ENCODE results near the gene STYXL1.
"Not testable (repeated sequence)": the region's sequence is repeated elsewhere in the genome, so short reads cannot be mapped to it uniquely, and the experiment has no call there.

STYXL1 gene

GRCh38 chr7:76063114-76063513 lies 15.3 kb upstream of the STYXL1 start:
- DNase-seq (ENCODE audit: insufficient read length), result no peak
- FAIRE-seq, result no peak
- no peak for TF ChIP-seq POLR2AphosphoS5 (IDR thresholded peaks at IDR 0.05; ENCODE audit: low read depth, low read length)
- TF ChIP-seq POLR2A (IDR thresholded peaks at IDR 0.05; ENCODE audit: low read depth, low read length), result no peak
- no peak for TF ChIP-seq TAF1 (IDR thresholded peaks at IDR 0.05; ENCODE audit: borderline replicate concordance, low read depth, low read length)

DNA sequence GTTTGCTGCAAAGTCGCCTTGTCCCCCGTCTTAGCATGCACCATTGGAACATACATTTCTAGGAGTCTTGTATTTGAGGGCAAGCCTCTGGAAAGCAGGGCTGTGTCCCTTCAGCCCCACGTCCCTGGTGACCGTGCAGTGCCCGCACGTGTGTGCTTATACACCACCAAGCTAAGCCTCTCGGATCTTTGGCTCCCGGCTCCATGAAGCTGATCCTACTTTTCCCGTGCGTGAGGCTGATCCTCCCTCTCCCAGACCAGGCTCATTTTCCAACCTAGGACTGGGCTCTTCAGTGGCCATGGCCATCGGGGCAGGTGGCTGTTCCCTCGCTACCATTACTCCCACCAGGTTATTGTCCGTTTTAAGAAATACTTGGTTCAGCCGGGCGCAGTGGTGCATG lies 14.5 kb upstream of the STYXL1 start:
- no peak for FAIRE-seq
- DNase-seq (ENCODE audit: insufficient read length), result no peak
- TF ChIP-seq POLR2A (IDR thresholded peaks at IDR 0.05; ENCODE audit: low read depth, low read length) (no peak), TAF1 (IDR thresholded peaks at IDR 0.05; ENCODE audit: borderline replicate concordance, low read depth, low read length) (no peak), POLR2AphosphoS5 (IDR thresholded peaks at IDR 0.05; ENCODE audit: low read depth, low read length) (no peak)

DNA sequence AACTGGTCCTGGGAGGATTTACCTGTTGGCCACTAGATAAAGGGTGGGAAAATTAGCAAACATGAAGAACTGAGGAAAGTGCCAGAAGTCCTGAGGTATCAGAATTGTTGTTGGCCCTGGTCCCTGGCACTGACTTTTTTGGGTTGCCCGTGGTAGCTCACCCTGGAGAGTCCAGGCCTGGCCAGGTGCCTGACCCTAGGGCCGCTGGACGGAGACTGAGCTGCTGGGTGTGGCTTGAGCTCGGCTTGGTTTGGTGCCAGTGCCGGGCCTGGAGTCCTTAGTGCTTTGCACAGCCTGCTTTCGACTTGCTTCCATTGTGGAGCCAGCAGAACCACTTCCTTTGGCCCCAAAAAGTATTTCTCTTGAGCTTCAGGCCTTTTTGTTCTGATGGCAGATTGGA lies 13.0 kb upstream of the STYXL1 start:
- DNase-seq (ENCODE audit: insufficient read length), result no peak
- FAIRE-seq, result no peak
- TF ChIP-seq POLR2AphosphoS5 (IDR thresholded peaks at IDR 0.05; ENCODE audit: low read depth, low read length) (no peak), POLR2A (IDR thresholded peaks at IDR 0.05; ENCODE audit: low read depth, low read length) (no peak), TAF1 (IDR thresholded peaks at IDR 0.05; ENCODE audit: borderline replicate concordance, low read depth, low read length) (no peak)

- FAIRE-seq; DNase-seq (ENCODE audit: insufficient read length): not testable (repeated sequence)
These were observed 10.9 kb upstream of the STYXL1 start for GRCh38 chr7:76058745-76059144.

GRCh38 chr7:76057813-76058145 lies 10.0 kb upstream of the STYXL1 start:
- FAIRE-seq (no peak), DNase-seq (ENCODE audit: insufficient read length) (no peak)
- TF ChIP-seq POLR2A (IDR thresholded peaks at IDR 0.05; ENCODE audit: low read depth, low read length), result no peak

DNA sequence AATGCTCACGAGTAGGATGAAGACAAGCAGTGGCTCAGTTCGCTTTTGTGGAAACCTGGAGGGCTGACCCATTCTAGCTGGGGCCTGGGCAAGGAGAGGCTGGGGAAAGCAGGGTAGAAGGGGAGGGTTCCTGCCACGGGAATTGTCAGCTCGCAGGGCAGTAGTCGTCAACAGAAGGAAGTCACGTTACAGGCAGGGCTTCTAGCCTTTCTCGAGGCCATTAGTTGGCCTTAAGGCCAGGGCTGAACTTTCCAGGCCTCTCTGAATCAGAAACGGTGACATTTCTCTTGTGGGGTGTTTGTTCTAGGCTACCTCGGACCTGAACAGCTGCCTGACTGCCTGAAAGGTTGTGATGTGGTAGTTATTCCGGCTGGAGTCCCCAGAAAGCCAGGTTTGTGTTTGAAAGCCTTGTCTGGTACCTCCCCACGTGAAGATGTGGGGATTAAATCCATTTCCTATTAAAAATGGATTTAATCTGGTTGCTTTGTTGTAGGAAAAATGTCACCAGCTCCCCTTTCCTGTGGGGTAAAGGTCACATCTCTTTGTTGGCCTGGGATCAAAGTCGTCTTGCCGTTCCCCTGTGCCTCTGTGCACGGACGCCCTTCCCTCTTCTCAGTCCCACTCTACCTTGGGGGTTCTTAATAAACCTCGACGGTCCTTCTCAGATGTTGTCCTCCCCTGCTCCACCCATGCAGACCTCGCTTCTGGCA lies 9.5 kb upstream of the STYXL1 start:
- TF ChIP-seq POLR2AphosphoS5 (IDR thresholded peaks at IDR 0.05; ENCODE audit: low read depth, low read length) (no peak), POLR2A (IDR thresholded peaks at IDR 0.05; ENCODE audit: low read depth, low read length) (no peak), TAF1 (IDR thresholded peaks at IDR 0.05; ENCODE audit: borderline replicate concordance, low read depth, low read length) (no peak)
- FAIRE-seq, result no peak
- DNase-seq (ENCODE audit: insufficient read length), result no peak

DNA sequence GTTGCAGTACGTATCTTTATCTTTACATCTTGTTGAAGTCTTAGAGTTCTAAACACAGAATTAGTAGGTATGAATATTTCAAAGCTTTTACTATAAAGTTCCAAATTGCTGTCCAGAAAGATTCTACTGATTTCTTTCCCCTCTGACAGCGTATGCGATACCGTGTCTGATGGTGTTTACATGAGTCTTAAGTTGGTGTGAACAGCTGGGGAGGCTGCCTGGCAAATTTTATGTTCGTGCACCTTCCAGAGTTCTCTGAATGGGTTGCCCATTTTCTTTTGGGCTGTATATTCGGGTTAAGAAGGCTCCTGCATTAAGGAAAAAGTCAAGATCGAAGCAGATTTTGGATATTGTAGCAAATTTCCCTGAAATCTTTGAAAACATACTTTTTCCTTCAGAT lies 8.4 kb upstream of the STYXL1 start:
- no peak for FAIRE-seq
- no peak for DNase-seq (ENCODE audit: insufficient read length)
- TF ChIP-seq TAF1 (IDR thresholded peaks at IDR 0.05; ENCODE audit: borderline replicate concordance, low read depth, low read length) (no peak), POLR2A (IDR thresholded peaks at IDR 0.05; ENCODE audit: low read depth, low read length) (no peak), POLR2AphosphoS5 (IDR thresholded peaks at IDR 0.05; ENCODE audit: low read depth, low read length) (no peak)

GRCh38 chr7:76054123-76055120 lies 6.6 kb upstream of the STYXL1 start:
- FAIRE-seq (no peak), DNase-seq (ENCODE audit: insufficient read length) (no peak)
- TF ChIP-seq POLR2A (IDR thresholded peaks at IDR 0.05; ENCODE audit: low read depth, low read length), result peak; percentile 32; the same call in 1 of the 2 replicates
- no peak for TF ChIP-seq POLR2AphosphoS5 (IDR thresholded peaks at IDR 0.05; ENCODE audit: low read depth, low read length)

DNA sequence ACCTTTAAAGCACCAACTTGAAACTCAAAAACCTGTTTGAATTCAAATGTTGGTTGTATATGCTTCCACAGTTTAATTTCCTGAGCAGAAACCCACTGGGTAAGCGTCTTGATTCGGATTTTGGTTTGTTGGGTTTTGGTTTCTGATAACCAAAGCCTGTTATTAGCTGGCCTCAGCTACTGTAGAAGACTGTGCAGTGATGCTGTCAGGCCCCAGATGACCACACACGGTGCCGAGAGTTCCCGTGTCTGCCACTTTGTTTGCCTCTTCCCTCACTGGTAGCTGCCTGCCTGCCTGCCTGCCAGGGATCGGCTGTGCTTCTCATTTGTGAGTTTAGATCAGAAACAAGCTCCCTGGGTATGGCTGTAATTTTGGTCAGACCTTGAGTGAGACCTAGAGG lies 5.7 kb upstream of the STYXL1 start:
- no peak for TF ChIP-seq POLR2A (IDR thresholded peaks at IDR 0.05; ENCODE audit: low read depth, low read length)
- TF ChIP-seq POLR2AphosphoS5 (IDR thresholded peaks at IDR 0.05; ENCODE audit: low read depth, low read length), result no peak
- TF ChIP-seq TAF1 (IDR thresholded peaks at IDR 0.05; ENCODE audit: borderline replicate concordance, low read depth, low read length), result no peak
- no peak for DNase-seq (ENCODE audit: insufficient read length)

GRCh38 chr7:76052681-76053080 lies 4.9 kb upstream of the STYXL1 start:
- not testable (repeated sequence) for DNase-seq (ENCODE audit: insufficient read length); FAIRE-seq

More for the DNA sequence above, 5.7 kb upstream of the STYXL1 start:
- no peak for FAIRE-seq

- TF ChIP-seq TAF1 (IDR thresholded peaks at IDR 0.05; ENCODE audit: borderline replicate concordance, low read depth, low read length), result no peak
- TF ChIP-seq POLR2A (IDR thresholded peaks at IDR 0.05; ENCODE audit: low read depth, low read length), result no peak
- TF ChIP-seq POLR2AphosphoS5 (IDR thresholded peaks at IDR 0.05; ENCODE audit: low read depth, low read length), result no peak
- no peak for DNase-seq (ENCODE audit: insufficient read length)
- FAIRE-seq, result no peak
These were observed 4.0 kb upstream of the STYXL1 start for GRCh38 chr7:76051840-76052239.

GRCh38 chr7:76050545-76050944 lies 2.7 kb upstream of the STYXL1 start:
- TF ChIP-seq TAF1 (IDR thresholded peaks at IDR 0.05; ENCODE audit: borderline replicate concordance, low read depth, low read length) (no peak), POLR2AphosphoS5 (IDR thresholded peaks at IDR 0.05; ENCODE audit: low read depth, low read length) (no peak), POLR2A (IDR thresholded peaks at IDR 0.05; ENCODE audit: low read depth, low read length) (no peak)
- no peak for FAIRE-seq

More at GRCh38 chr7:76050545-76050944, 2.7 kb upstream of the STYXL1 start:
- DNase-seq (ENCODE audit: insufficient read length), result no peak

Data from GM12892 (cell line).